Measurements from ENCODE around the gene HLA-DRB1.
"Not testable (repeated sequence)": the region's sequence is repeated elsewhere in the genome, so short reads cannot be mapped to it uniquely, and the experiment has no call there.

Gene HLA-DRB1

GRCh38 chr6:32608362-32608761, 18.7 kb upstream of the HLA-DRB1 start:
- no peak for DNase-seq

- no peak for DNase-seq
Measured at GRCh38 chr6:32607988-32608298, 18.3 kb upstream of the HLA-DRB1 start.

- no peak for DNase-seq
Measured at GRCh38 chr6:32607263-32607987, 17.8 kb upstream of the HLA-DRB1 start.

GRCh38 chr6:32604434-32604877, 14.8 kb upstream of the HLA-DRB1 start:
- no peak for DNase-seq

- DNase-seq, result no peak
Measured at GRCh38 chr6:32603888-32604287, 14.2 kb upstream of the HLA-DRB1 start.

GRCh38 chr6:32603222-32603621, 13.6 kb upstream of the HLA-DRB1 start:
- no peak for DNase-seq

- no peak for DNase-seq
Measured at GRCh38 chr6:32602383-32602782, 12.7 kb upstream of the HLA-DRB1 start.

GRCh38 chr6:32597024-32597423, 7.4 kb upstream of the HLA-DRB1 start:
- DNase-seq, result no peak

- DNase-seq, result not testable (repeated sequence)
Measured at GRCh38 chr6:32590713-32591112, 1.1 kb upstream of the HLA-DRB1 start.

GRCh38 chr6:32588156-32588555, 1.5 kb downstream of the HLA-DRB1 start:
- no peak for DNase-seq

GRCh38 chr6:32583527-32583898, 6.1 kb downstream of the HLA-DRB1 start:
- DNase-seq, result no peak

- no peak for DNase-seq
Measured at GRCh38 chr6:32581315-32582095, 8.1 kb downstream of the HLA-DRB1 start.

GRCh38 chr6:32580593-32580992, 9.1 kb downstream of the HLA-DRB1 start:
- no peak for DNase-seq

- no peak for DNase-seq
Measured at GRCh38 chr6:32578962-32579361, 10.7 kb downstream of the HLA-DRB1 start.

- DNase-seq, result not testable (repeated sequence)
Measured at GRCh38 chr6:32577493-32577892, 12.2 kb downstream of the HLA-DRB1 start.

GRCh38 chr6:32576250-32576649, 13.4 kb downstream of the HLA-DRB1 start:
- no peak for DNase-seq

GRCh38 chr6:32570363-32570905, 19.2 kb downstream of the HLA-DRB1 start:
- DNase-seq, result no peak

- no peak for DNase-seq
Measured at GRCh38 chr6:32568561-32568960, 21.1 kb downstream of the HLA-DRB1 start.

GRCh38 chr6:32566957-32567356, 22.7 kb downstream of the HLA-DRB1 start:
- DNase-seq, result no peak

GRCh38 chr6:32565511-32565910, 24.1 kb downstream of the HLA-DRB1 start:
- DNase-seq, result no peak

GRCh38 chr6:32562940-32563339, 26.7 kb downstream of the HLA-DRB1 start:
- DNase-seq, result no peak

GRCh38 chr6:32559747-32560146, 29.9 kb downstream of the HLA-DRB1 start:
- DNase-seq, result no peak

GRCh38 chr6:32558426-32559057, 31.1 kb downstream of the HLA-DRB1 start:
- DNase-seq, result no peak
